ENCODE data around the gene SMC1B.

DNA sequence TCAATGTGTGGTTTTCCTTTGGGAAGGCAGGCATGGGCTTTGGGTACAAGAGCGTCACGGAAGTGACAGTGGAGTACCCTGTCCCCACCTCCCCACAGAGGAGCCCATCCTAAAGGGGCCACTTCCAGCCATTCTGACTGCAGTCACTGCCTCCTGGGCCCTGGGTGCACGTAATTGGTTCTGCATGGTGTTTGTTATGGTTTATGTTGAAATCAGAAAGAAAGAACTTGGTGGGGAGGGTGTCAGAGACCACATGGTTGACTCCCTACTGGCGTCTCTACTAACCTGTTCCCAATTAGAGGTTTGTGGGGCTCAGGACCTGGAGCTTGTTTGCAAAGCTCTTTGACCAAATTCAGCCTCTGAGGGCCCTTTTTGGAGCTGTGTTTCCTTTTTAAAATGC, 40.9 kb upstream of the SMC1B start:
- TF ChIP-seq, protein P1, sequence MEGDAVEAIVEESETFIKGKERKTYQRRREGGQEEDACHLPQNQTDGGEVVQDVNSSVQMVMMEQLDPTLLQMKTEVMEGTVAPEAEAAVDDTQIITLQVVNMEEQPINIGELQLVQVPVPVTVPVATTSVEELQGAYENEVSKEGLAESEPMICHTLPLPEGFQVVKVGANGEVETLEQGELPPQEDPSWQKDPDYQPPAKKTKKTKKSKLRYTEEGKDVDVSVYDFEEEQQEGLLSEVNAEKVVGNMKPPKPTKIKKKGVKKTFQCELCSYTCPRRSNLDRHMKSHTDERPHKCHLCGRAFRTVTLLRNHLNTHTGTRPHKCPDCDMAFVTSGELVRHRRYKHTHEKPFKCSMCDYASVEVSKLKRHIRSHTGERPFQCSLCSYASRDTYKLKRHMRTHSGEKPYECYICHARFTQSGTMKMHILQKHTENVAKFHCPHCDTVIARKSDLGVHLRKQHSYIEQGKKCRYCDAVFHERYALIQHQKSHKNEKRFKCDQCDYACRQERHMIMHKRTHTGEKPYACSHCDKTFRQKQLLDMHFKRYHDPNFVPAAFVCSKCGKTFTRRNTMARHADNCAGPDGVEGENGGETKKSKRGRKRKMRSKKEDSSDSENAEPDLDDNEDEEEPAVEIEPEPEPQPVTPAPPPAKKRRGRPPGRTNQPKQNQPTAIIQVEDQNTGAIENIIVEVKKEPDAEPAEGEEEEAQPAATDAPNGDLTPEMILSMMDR (IDR thresholded peaks at IDR 0.05) = no peak
- TF ChIP-seq EP300 (IDR thresholded peaks at IDR 0.05) (no peak), POLR2A (IDR thresholded peaks at IDR 0.05; ENCODE audit: low read depth) (no peak)

All from esophagus muscularis mucosa (tissue), 4 donors.